HCT116 (cell line): Measurements from ENCODE around the gene DAPK2. TPM values are rescaled to one million over a fixed set of nuclear protein-coding genes. Genes with fewer than 3 reads are reported as not detected.

ENCODE experiments used
- ATAC-seq: fragments of 200-7000 bp; cut with Tn5 transposase; 2 replicates; pipeline ENCODE4 v1.9.1; 2020; ENCODE audit warnings: mild to moderate bottlenecking, moderate library complexity
- BruUV-seq: library from RNA; stranded (reverse); fragments of 400-500 nt; replicated peaks from 2 replicates; lab custom pipeline; 2021; lab: Mats Ljungman, UMichigan
- CTCF ChIA-PET: fragments of 300-600 bp; sonication (Branson Sonifier 250); formaldehyde crosslinking; loops from one replicate; lab custom pipeline; 2021; ENCODE audit warnings: antibody characterized with exemption; lab: Charles Lee
- POLR2A ChIA-PET: fragments of 300-600, 350-600 bp; sonication (Branson Sonifier 250); formaldehyde crosslinking; loops from one replicate; lab custom pipeline; 2021; ENCODE audit warnings: antibody characterized with exemption; lab: Charles Lee
- RAD21 ChIA-PET, 2 experiments: fragments of 300-600 bp; sonication (Branson Sonifier 250); formaldehyde crosslinking; loops; one replicate each; lab custom pipeline; 2023; ENCODE audit warnings: low total read pairs in 2 of 2; ENCODE audit not compliant: uncharacterized antibody in 2 of 2, unreplicated experiment in 2 of 2, low non-redundant PET in 1 of 2; lab: Charles Lee
- DNase-seq: peaks from one replicate; pipeline ENCODE4 v3.0.0-alpha.2; 2010; ENCODE audit warnings: low read depth, low spot score
- H2AFZ ChIP-seq: fragments of 200-600 bp; shearing (Covaris generic), sonication (generic); 2 replicates; pipeline ENCODE4 v1.6.1; 2017; ENCODE audit warnings: low read depth, mixed run types, mixed read lengths, antibody characterized with exemption, low read length; ENCODE audit not compliant: poor library complexity, severe bottlenecking
- H3K27ac ChIP-seq: 2 replicates; pipeline ENCODE4 v1.5.1; 2012; ENCODE audit warnings: low read depth, low read length
- H3K27me3 ChIP-seq: fragments of 200-600 bp; sonication (generic); 2 replicates; pipeline ENCODE4 v1.6.1; 2016; ENCODE audit warnings: mixed run types, low read length, mixed read lengths; ENCODE audit not compliant: insufficient read depth
- H3K36me3 ChIP-seq, 2 experiments: fragments of 200-500 bp in 1 of 2; fragments of 200-600 bp in 1 of 2; sonication (Bioruptor generic) in 1 of 2; sonication (generic) in 1 of 2; 2 replicates each; pipeline versions ENCODE4 v1.5.1 to v1.6.1; 2014 to 2016; ENCODE audit warnings: low read length in 2 of 2, inconsistent platforms in 1 of 2, mixed read lengths in 1 of 2, mixed run types in 1 of 2; ENCODE audit not compliant: insufficient read depth in 2 of 2, control insufficient read depth in 1 of 2
- H3K4me1 ChIP-seq, 2 experiments: fragments of 200-600 bp in 1 of 2; sonication (generic) in 1 of 2; 2 replicates each; pipeline versions ENCODE4 v1.5.1 to v1.6.1; 2012 to 2017; ENCODE audit warnings: low read length in 2 of 2, inconsistent platforms in 1 of 2, mild to moderate bottlenecking in 1 of 2, mixed read lengths in 1 of 2, mixed run types in 1 of 2, moderate library complexity in 1 of 2; ENCODE audit not compliant: insufficient read depth in 2 of 2, control insufficient read depth in 1 of 2
- H3K4me2 ChIP-seq: fragments of 200-600 bp; sonication (generic); 2 replicates; pipeline ENCODE4 v1.6.1; 2017; ENCODE audit warnings: mixed run types, low read length, mixed read lengths
- H3K4me3 ChIP-seq, 2 experiments: fragments of 200-600 bp in 1 of 2; sonication (generic) in 1 of 2; replicated peaks in 1 of 2; 2 replicates each; pipeline ENCODE4 v1.5.1; 2011 to 2016; ENCODE audit warnings: low read length in 2 of 2, control low read depth in 1 of 2, low read depth in 1 of 2, mild to moderate bottlenecking in 1 of 2, mixed read lengths in 1 of 2, mixed run types in 1 of 2
- H3K79me2 ChIP-seq: fragments of 200-600 bp; sonication (generic); 2 replicates; pipeline ENCODE4 v1.6.1; 2017; ENCODE audit warnings: mild to moderate bottlenecking, mixed run types, low read length, moderate library complexity, mixed read lengths; ENCODE audit not compliant: insufficient read depth
- H3K9ac ChIP-seq: fragments of 200-600 bp; sonication (generic); 2 replicates; pipeline ENCODE4 v1.6.1; 2016; ENCODE audit warnings: low read length, mixed read lengths
- H3K9me2 ChIP-seq: fragments of 200-600 bp; sonication (generic), shearing (Covaris generic); 2 replicates; pipeline ENCODE4 v1.6.1; 2017; ENCODE audit warnings: mixed run types, mild to moderate bottlenecking, moderate library complexity; ENCODE audit not compliant: insufficient read depth
- H3K9me3 ChIP-seq, 2 experiments: fragments of 200-500 bp in 1 of 2; fragments of 200-600 bp in 1 of 2; sonication (Bioruptor generic) in 1 of 2; sonication (generic) in 1 of 2; 2 replicates each; pipeline ENCODE4 v1.6.1; 2014 to 2017; ENCODE audit warnings: low read length in 2 of 2, mixed read lengths in 2 of 2, inconsistent platforms in 1 of 2, low read depth in 1 of 2, mild to moderate bottlenecking in 1 of 2, mixed run types in 1 of 2, moderate library complexity in 1 of 2; ENCODE audit not compliant: control insufficient read depth in 1 of 2, insufficient read depth in 1 of 2
- H4K20me1 ChIP-seq: fragments of 200-600 bp; sonication (generic), shearing (Covaris generic); 2 replicates; pipeline ENCODE4 v1.6.1; 2017; ENCODE audit warnings: mixed run types, mild to moderate bottlenecking, moderate library complexity; ENCODE audit not compliant: insufficient read depth
- CBX3 ChIP-seq: IDR thresholded peaks from 2 replicates; pipeline ENCODE4 v1.6.1; 2012; ENCODE audit warnings: low read depth
- CEBPB ChIP-seq: IDR thresholded peaks from 2 replicates; pipeline ENCODE4 v1.6.1; 2012; ENCODE audit warnings: low read depth
- EGR1 ChIP-seq: IDR thresholded peaks from 2 replicates; pipeline ENCODE4 v1.6.1; 2012; ENCODE audit warnings: low read depth
- EZH2 ChIP-seq: fragments of 200-600 bp; sonication (generic); IDR thresholded peaks from 2 replicates; pipeline ENCODE4 v1.6.1; 2017; ENCODE audit warnings: antibody characterized with exemption, mixed run types
- FOSL1 ChIP-seq: IDR thresholded peaks from 2 replicates; pipeline ENCODE4 v1.6.1; 2012; ENCODE audit warnings: low read depth
- POLR2A ChIP-seq: IDR thresholded peaks from 2 replicates; pipeline ENCODE4 v1.7.0; 2011; ENCODE audit warnings: borderline replicate concordance; ENCODE audit not compliant: insufficient read depth, insufficient read length; ENCODE audit errors: extremely low read depth
- POLR2AphosphoS5 ChIP-seq: IDR thresholded peaks from 2 replicates; pipeline ENCODE4 v1.6.1; 2011; ENCODE audit warnings: mild to moderate bottlenecking, low read depth, low read length, moderate library complexity
- RAD21 ChIP-seq: IDR thresholded peaks from 2 replicates; pipeline ENCODE4 v1.6.1; 2012; ENCODE audit warnings: low read depth, mild to moderate bottlenecking
- SP1 ChIP-seq: IDR thresholded peaks from 2 replicates; pipeline ENCODE4 v1.6.1; 2012; ENCODE audit warnings: low read depth
- SRF ChIP-seq: IDR thresholded peaks from 2 replicates; pipeline ENCODE4 v1.6.1; 2012; ENCODE audit warnings: low read depth
- ZFX ChIP-seq: fragments of 450-650 bp; IDR thresholded peaks from 2 replicates; pipeline ENCODE4 v1.6.1; 2017
- ZNF274 ChIP-seq: fragments of 200-500 bp; sonication (Bioruptor generic); IDR thresholded peaks from 2 replicates; pipeline ENCODE4 v1.6.1; 2014; ENCODE audit warnings: mild to moderate bottlenecking, low read depth, low read length, inconsistent platforms
- intact Hi-C: fragments of 100-400 bp; cut with micrococcal nuclease; formaldehyde crosslinking; loops from 2 replicates; pipeline ENCODE4 v1.10.0; 2022
- total RNA-seq: library from RNA; stranded (reverse); gene quantifications from one replicate; pipeline ENCODE4 v1.2.1, GENCODE V29; 2021; ENCODE audit not compliant: unreplicated experiment
- TF ChIP-seq, protein P1 (sequence below): IDR thresholded peaks from 2 replicates; pipeline ENCODE4 v1.6.1; 2011; ENCODE audit warnings: mild to moderate bottlenecking, low read length, moderate library complexity; ENCODE audit not compliant: insufficient replicate concordance; ENCODE audit errors: extremely low read depth
- TF ChIP-seq, protein P2 (sequence below): IDR thresholded peaks from 2 replicates; pipeline ENCODE4 v1.6.1; 2012
- TF ChIP-seq, protein P3 (sequence below): IDR thresholded peaks from 2 replicates; pipeline ENCODE4 v1.6.1; 2012

DAPK2 gene
- total RNA-seq, 1 experiment from 2014 or later = 4.8 TPM

- intact Hi-C loops = no loop called here
- POLR2A ChIA-PET = no interaction called here
- no peaks in the 10 kb centered on the region for H3K79me2 ChIP-seq
- peaks cover 0 to under 1% of the 10 kb centered on the region in 2 experiments; a peak in 2 of 4 replicates for H3K4me1 ChIP-seq
- ATAC-seq = no peak
- no peaks in the 10 kb centered on the region for H3K9me3 ChIP-seq
- no peaks in the 10 kb centered on the region for H3K9me2 ChIP-seq
- no peak overlapping the region for H2AFZ ChIP-seq
- H3K27me3 ChIP-seq = no peaks in the 10 kb centered on the region
- H3K36me3 ChIP-seq = no peaks in the 10 kb centered on the region
- H3K27ac ChIP-seq = no peak overlapping the region
- H3K4me2 ChIP-seq = no peak overlapping the region
- no TSS peak for BruUV-seq
- RAD21 ChIA-PET = no interaction called here
- no peak overlapping the region for H3K4me3 ChIP-seq
- H3K9ac ChIP-seq = no peak overlapping the region
- no peak for TF ChIP-seq ZNF274
- TF ChIP-seq, protein P1, sequence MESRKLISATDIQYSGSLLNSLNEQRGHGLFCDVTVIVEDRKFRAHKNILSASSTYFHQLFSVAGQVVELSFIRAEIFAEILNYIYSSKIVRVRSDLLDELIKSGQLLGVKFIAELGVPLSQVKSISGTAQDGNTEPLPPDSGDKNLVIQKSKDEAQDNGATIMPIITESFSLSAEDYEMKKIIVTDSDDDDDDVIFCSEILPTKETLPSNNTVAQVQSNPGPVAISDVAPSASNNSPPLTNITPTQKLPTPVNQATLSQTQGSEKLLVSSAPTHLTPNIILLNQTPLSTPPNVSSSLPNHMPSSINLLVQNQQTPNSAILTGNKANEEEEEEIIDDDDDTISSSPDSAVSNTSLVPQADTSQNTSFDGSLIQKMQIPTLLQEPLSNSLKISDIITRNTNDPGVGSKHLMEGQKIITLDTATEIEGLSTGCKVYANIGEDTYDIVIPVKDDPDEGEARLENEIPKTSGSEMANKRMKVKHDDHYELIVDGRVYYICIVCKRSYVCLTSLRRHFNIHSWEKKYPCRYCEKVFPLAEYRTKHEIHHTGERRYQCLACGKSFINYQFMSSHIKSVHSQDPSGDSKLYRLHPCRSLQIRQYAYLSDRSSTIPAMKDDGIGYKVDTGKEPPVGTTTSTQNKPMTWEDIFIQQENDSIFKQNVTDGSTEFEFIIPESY = no peak
- TF ChIP-seq, protein P2, sequence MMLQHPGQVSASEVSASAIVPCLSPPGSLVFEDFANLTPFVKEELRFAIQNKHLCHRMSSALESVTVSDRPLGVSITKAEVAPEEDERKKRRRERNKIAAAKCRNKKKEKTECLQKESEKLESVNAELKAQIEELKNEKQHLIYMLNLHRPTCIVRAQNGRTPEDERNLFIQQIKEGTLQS = no peak
- TF ChIP-seq, protein P3, sequence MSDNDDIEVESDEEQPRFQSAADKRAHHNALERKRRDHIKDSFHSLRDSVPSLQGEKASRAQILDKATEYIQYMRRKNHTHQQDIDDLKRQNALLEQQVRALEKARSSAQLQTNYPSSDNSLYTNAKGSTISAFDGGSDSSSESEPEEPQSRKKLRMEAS = no peak
- TF ChIP-seq POLR2A = no peak
- no peak for TF ChIP-seq CBX3
- no peak for TF ChIP-seq SP1
- no peak for TF ChIP-seq POLR2AphosphoS5
- TF ChIP-seq FOSL1 = no peak
- TF ChIP-seq ZFX = no peak
- no peak for TF ChIP-seq EZH2
- TF ChIP-seq SRF = no peak
- TF ChIP-seq EGR1 = no peak
- TF ChIP-seq RAD21 = no peak
- TF ChIP-seq CEBPB = no peak
- TF ChIP-seq, all 23 proteins: peak for 0
- CTCF ChIA-PET = no interaction called here
- DNase-seq = no peak
- H4K20me1 ChIP-seq = no peaks in the 10 kb centered on the region
These were observed 67.6 kb downstream of the DAPK2 start for GRCh38 chr15:63978511-63979261.
